K562 (cell line): ENCODE data around the gene SYNCRIP. TPM values are rescaled to one million over a fixed set of nuclear protein-coding genes. Genes with fewer than 3 reads are reported as not detected.

Source experiments
- CBX3 ChIP-seq, 2 experiments: IDR thresholded peaks; 1 replicate in 1 of 2; 2 replicates in 1 of 2; pipeline ENCODE4 v1.6.1; 2012; ENCODE audit warnings: inconsistent platforms in 2 of 2, low read length in 2 of 2, borderline replicate concordance in 1 of 2, control low read depth in 1 of 2
- FOXM1 ChIP-seq, 2 experiments: fragments of 450-650 bp in 1 of 2; sonication (generic) in 1 of 2; formaldehyde crosslinking in 1 of 2; IDR thresholded peaks; 2 replicates each; pipeline versions ENCODE4 v1.6.1 to v1.9.0; 2017 to 2022; ENCODE audit warnings: low read depth in 2 of 2, mild to moderate bottlenecking in 2 of 2, missing genetic modification reagents in 1 of 2, moderate library complexity in 1 of 2
- ID3 ChIP-seq, 2 experiments: fragments of 250-450 bp in 1 of 2; fragments of 450-650 bp in 1 of 2; sonication (Bioruptor Pico) in 1 of 2; IDR thresholded peaks; 2 replicates each; pipeline versions ENCODE4 v1.6.1 to v1.8.0; 2016 to 2021; ENCODE audit warnings: mild to moderate bottlenecking in 2 of 2, moderate library complexity in 2 of 2, missing compliant biosample characterization in 1 of 2, missing genetic modification characterization in 1 of 2
- MECOM ChIP-seq: fragments of 250-450 bp; sonication (Bioruptor Pico); IDR thresholded peaks from 2 replicates; pipeline ENCODE4 v1.8.0; 2022; ENCODE audit warnings: inconsistent platforms
- NEUROD1 ChIP-seq: fragments of 150-350 bp; IDR thresholded peaks from 2 replicates; pipeline ENCODE4 v1.6.1; 2014; ENCODE audit warnings: borderline replicate concordance, low read length, low read depth; ENCODE audit not compliant: partially characterized antibody
- SMARCA5 ChIP-seq: fragments of 450-650 bp; IDR thresholded peaks from 2 replicates; pipeline ENCODE4 v1.6.1; 2016
- TCF3 ChIP-seq: sonication (generic); formaldehyde crosslinking; IDR thresholded peaks from 2 replicates; pipeline ENCODE4 v1.4.0; 2020; ENCODE audit warnings: mild to moderate bottlenecking, missing genetic modification reagents
- ZFP30 ChIP-seq: fragments of 250-450 bp; sonication (Bioruptor Pico); IDR thresholded peaks from 2 replicates; pipeline ENCODE4 v1.8.0; 2022; ENCODE audit warnings: moderate library complexity, mild to moderate bottlenecking, inconsistent platforms, borderline replicate concordance
- ZNF354B ChIP-seq: fragments of 250-450 bp; sonication (Bioruptor Pico); IDR thresholded peaks from 2 replicates; pipeline ENCODE4 v1.4.0; 2020
- ZNF79 ChIP-seq: fragments of 250-450 bp; sonication (Bioruptor Pico); IDR thresholded peaks from 2 replicates; pipeline ENCODE4 v1.4.0; 2020; ENCODE audit warnings: low read depth, mild to moderate bottlenecking, moderate library complexity
- polyA plus RNA-seq, 8 experiments: library from polyadenylated mRNA; depleted of rRNA in 4 of 8; stranded (reverse) in 5 of 8; unstranded in 3 of 8; fragments of >200 nt; fragmentation: Nextera tagmentation in 2 of 8; fragmentation: Illumina TruSeq in 1 of 8; extraction: Ambion mirVana in 2 of 8; extraction: Trizol in 1 of 8; gene quantifications; 2 replicates each; pipeline versions ENCODE4 v1.2.1 to v1.2.3, GENCODE V29; 2011 to 2014; ENCODE audit warnings: inconsistent platforms in 1 of 8, missing spikeins in 1 of 8
- total RNA-seq, 7 experiments: library from RNA; depleted of rRNA in 6 of 7; stranded (reverse); fragments of >200 nt in 6 of 7; fragmentation: Illumina TruSeq in 2 of 7; extraction: Trizol in 2 of 7; gene quantifications; 2 replicates each; pipeline versions ENCODE4 v1.2.1 to v1.2.3, GENCODE V29; 2011 to 2021; ENCODE audit warnings: low replicate concordance in 1 of 7
- TF ChIP-seq, protein P1 (sequence below): fragments of 450-650 bp; IDR thresholded peaks from 2 replicates; pipeline ENCODE4 v1.6.1; 2018; ENCODE audit not compliant: partially characterized antibody

The SYNCRIP gene
- total and polyA plus RNA-seq, 9 of the 15 experiments (the other 6 are each of a cell fraction or from before 2014, with no cell fraction given): 46.5 to 295 (median 140) TPM

GRCh38 chr6:85678602-85679444 is 36.1 kb upstream of the SYNCRIP start (continued):
- TF ChIP-seq FOXM1 (IDR thresholded peaks at IDR 0.05; ENCODE audit: low read depth) (0 out of 2 replicates have a peak, but pooled peaks have one; percentile 7), FOXM1 (CRISPR knock-in tag; IDR thresholded peaks at IDR 0.05; ENCODE audit: low read depth) (peak; percentile 52; the same call in 1 of the 2 replicates), ZNF79 (CRISPR knock-in tag) (no peak), MECOM (CRISPR knock-in tag) (0 out of 2 replicates have a peak, but pooled peaks have one; percentile 10), TCF3 (CRISPR knock-in tag) (no peak), ZFP30 (CRISPR knock-in tag) (no peak), NEUROD1 (peak; percentile 37), CBX3 (IDR thresholded peaks at IDR 0.05; ENCODE audit: borderline replicate concordance in 1 of 2, low read length in 2 of 2) (peak in 1 of 2 experiments; percentile 22; a peak in 1 of 3 replicates), ID3 (CRISPR knock-in tag; IDR thresholded peaks at IDR 0.05) (no peak), ID3 (tag; IDR thresholded peaks at IDR 0.05) (peak; percentile 74; the same call in 1 of the 2 replicates), SMARCA5 (no peak), ZNF354B (CRISPR knock-in tag) (no peak)
- TF ChIP-seq, protein P1, sequence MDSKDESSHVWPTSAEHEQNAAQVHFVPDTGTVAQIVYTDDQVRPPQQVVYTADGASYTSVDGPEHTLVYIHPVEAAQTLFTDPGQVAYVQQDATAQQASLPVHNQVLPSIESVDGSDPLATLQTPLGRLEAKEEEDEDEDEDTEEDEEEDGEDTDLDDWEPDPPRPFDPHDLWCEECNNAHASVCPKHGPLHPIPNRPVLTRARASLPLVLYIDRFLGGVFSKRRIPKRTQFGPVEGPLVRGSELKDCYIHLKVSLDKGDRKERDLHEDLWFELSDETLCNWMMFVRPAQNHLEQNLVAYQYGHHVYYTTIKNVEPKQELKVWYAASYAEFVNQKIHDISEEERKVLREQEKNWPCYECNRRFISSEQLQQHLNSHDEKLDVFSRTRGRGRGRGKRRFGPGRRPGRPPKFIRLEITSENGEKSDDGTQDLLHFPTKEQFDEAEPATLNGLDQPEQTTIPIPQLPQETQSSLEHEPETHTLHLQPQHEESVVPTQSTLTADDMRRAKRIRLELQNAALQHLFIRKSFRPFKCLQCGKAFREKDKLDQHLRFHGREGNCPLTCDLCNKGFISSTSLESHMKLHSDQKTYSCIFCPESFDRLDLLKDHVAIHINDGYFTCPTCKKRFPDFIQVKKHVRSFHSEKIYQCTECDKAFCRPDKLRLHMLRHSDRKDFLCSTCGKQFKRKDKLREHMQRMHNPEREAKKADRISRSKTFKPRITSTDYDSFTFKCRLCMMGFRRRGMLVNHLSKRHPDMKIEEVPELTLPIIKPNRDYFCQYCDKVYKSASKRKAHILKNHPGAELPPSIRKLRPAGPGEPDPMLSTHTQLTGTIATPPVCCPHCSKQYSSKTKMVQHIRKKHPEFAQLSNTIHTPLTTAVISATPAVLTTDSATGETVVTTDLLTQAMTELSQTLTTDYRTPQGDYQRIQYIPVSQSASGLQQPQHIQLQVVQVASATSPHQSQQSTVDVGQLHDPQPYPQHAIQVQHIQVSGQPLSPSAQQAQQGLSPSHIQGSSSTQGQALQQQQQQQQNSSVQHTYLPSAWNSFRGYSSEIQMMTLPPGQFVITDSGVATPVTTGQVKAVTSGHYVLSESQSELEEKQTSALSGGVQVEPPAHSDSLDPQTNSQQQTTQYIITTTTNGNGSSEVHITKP: no peak
